Measurements from ENCODE around the gene EIF2D.

DNA sequence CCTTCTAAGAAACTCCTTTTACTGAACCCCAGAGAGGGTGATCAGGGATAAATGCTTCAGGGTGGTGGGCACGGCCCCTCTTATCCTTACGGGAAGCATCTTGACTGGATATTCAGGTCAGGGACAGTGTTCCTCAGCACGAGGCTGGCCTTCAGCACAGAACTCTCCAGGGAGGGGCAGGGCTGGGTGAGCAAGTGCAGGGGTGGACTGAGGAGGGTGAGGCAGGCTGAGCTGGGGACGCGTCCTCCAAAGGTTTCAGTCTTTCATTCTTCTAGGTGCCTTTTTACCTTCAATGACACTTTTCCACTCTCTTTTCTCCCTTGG is 52.6 kb downstream of the EIF2D start:
- TF ChIP-seq CTCF (IDR thresholded peaks at IDR 0.05) (no peak), POLR2A (IDR thresholded peaks at IDR 0.05) (no peak), POLR2AphosphoS5 (IDR thresholded peaks at IDR 0.05) (no peak), EP300 (IDR thresholded peaks at IDR 0.05) (no peak)
